Erythroblast (primary cell): ENCODE measurements around the gene RCE1.

Experiments used
- GATA1 ChIP-seq: IDR thresholded peaks from 2 replicates; pipeline ENCODE4 v1.6.1; 2011; ENCODE audit warnings: low read depth, mild to moderate bottlenecking, control low read depth, low read length, moderate library complexity
- POLR2A ChIP-seq: IDR thresholded peaks from 2 replicates; pipeline ENCODE4 v1.6.1; 2011; ENCODE audit warnings: mild to moderate bottlenecking, low read length

- TF ChIP-seq POLR2A (peak; percentile 3), GATA1 (no peak)
Measured at GRCh38 chr11:66861038-66861773, 18.0 kb downstream of the RCE1 start.
